Spleen (tissue), 11 donors: Measurements from ENCODE around the gene GFER. TPM values are rescaled to one million over a fixed set of nuclear protein-coding genes. Genes with fewer than 3 reads are reported as not detected.

ENCODE experiments used
- DNase-seq: peaks from one replicate; pipeline ENCODE4 v3.0.0-alpha.2; 2020
- H3K27ac ChIP-seq, 8 donors: fragments of 200-600 bp; sonication (generic) in 7 of 8; 1 replicate in 4 of 8; 2 replicates in 4 of 8; pipeline versions ENCODE4 v1.5.0 to v1.8.0; 2016 to 2021; ENCODE audit warnings: inconsistent platforms in 4 of 8, mild to moderate bottlenecking in 4 of 8, moderate library complexity in 1 of 8
- H3K27me3 ChIP-seq, 7 donors: fragments of 200-600 bp; sonication (generic) in 6 of 7; replicated peaks in 1 of 7; 1 replicate in 4 of 7; 2 replicates in 3 of 7; pipeline versions ENCODE4 v1.5.0 to v1.8.0; 2016 to 2021; ENCODE audit warnings: inconsistent platforms in 3 of 7, mild to moderate bottlenecking in 1 of 7
- H3K36me3 ChIP-seq, 6 donors: fragments of 200-600 bp; sonication (generic) in 5 of 6; 1 replicate in 4 of 6; 2 replicates in 2 of 6; pipeline versions ENCODE4 v1.5.0 to v1.8.0; 2016 to 2021; ENCODE audit warnings: inconsistent platforms in 2 of 6
- H3K4me1 ChIP-seq, 6 donors: fragments of 200-600 bp; sonication (generic) in 5 of 6; 1 replicate in 3 of 6; 2 replicates in 3 of 6; pipeline versions ENCODE4 v1.5.0 to v1.8.0; 2016 to 2021; ENCODE audit warnings: inconsistent platforms in 3 of 6
- H3K4me3 ChIP-seq, 8 donors: fragments of 200-600 bp; sonication (generic) in 7 of 8; 1 replicate in 4 of 8; 2 replicates in 4 of 8; pipeline versions ENCODE4 v1.5.0 to v1.8.0; 2016 to 2021; ENCODE audit warnings: inconsistent platforms in 4 of 8, mild to moderate bottlenecking in 4 of 8, moderate library complexity in 2 of 8
- H3K9me3 ChIP-seq, 8 donors: fragments of 200-600 bp; sonication (generic) in 7 of 8; 1 replicate in 4 of 8; 2 replicates in 4 of 8; pipeline versions ENCODE4 v1.5.0 to v1.8.0; 2016 to 2021; ENCODE audit warnings: inconsistent platforms in 4 of 8
- POLR2A ChIP-seq, 3 donors: fragments of 450-650 bp; IDR thresholded peaks; one replicate each; pipeline ENCODE4 v1.5.1; 2017; ENCODE audit warnings: antibody characterized with exemption in 3 of 3, mild to moderate bottlenecking in 1 of 3
- POLR2AphosphoS5 ChIP-seq, 3 donors: sonication (generic); formaldehyde crosslinking; IDR thresholded peaks; one replicate each; pipeline ENCODE4 v1.5.1; 2017; ENCODE audit warnings: antibody characterized with exemption in 3 of 3
- WGBS, 5 donors: extraction: QIAGEN DNeasy Blood & Tissue Kit in 3 of 5; methylation state at CpG; one replicate each; pipeline versions ENCODE4 v1.1.5 to v1.1.7; 2013 to 2018; 5-methylcytosine and 5-hydroxymethylcytosine counted together
- intact Hi-C: fragments of 100-400 bp; cut with DNase I; formaldehyde crosslinking; loops from one replicate; pipeline ENCODE4 v1.15.0; 2023; ENCODE audit warnings: low total_unique reads
- polyA plus RNA-seq, 3 donors: library from polyadenylated mRNA; stranded (reverse); fragments of 200-250 nt; gene quantifications; one replicate each; pipeline ENCODE4 v1.2.1, GENCODE V29; 2013
- total RNA-seq, 7 donors: library from RNA; depleted of rRNA in 3 of 7; stranded (reverse); fragments of >200 nt in 3 of 7; fragmentation: NEBNext Ultra II Directional in 4 of 7; extraction: Animal tissue kit (Norgen Biotek cat#: 25700) in 4 of 7; gene quantifications; one replicate each; pipeline versions ENCODE4 v1.1.0 to v1.2.1, GENCODE V29; 2016 to 2021
- TF ChIP-seq, protein P1 (sequence below), 11 experiments: fragments of 200-600 bp in 7 of 11; fragments of 450-650 bp in 4 of 11; sonication (generic) in 4 of 11; IDR thresholded peaks in 8 of 11; conservative IDR thresholded peaks in 3 of 11; 1 replicate in 7 of 11; 2 replicates in 4 of 11; pipeline versions ENCODE4 v1.4.0 to v1.8.0; 2016 to 2021; ENCODE audit warnings: antibody characterized with exemption in 11 of 11, inconsistent platforms in 4 of 11, mild to moderate bottlenecking in 1 of 11
- donor health status: healthy with polysubstance abuse.
- donor health status: DM: no; HTN: no; CAD: no; lungs with moderate emphysema.
- donor health status: DM: no; HTN: no; CAD: no.
- donor health status: Bipolar disorder and iron deficiency.
- donor health status: healthy.
- donor health status: DM: no; HTN: no; CAD: no.
- donor health status: DM: yes; HTN: yes; CAD: no.

The GFER gene
- total and polyA plus RNA-seq, 10 donors: 9.6 to 36.0 (median 22.8) TPM

DNA sequence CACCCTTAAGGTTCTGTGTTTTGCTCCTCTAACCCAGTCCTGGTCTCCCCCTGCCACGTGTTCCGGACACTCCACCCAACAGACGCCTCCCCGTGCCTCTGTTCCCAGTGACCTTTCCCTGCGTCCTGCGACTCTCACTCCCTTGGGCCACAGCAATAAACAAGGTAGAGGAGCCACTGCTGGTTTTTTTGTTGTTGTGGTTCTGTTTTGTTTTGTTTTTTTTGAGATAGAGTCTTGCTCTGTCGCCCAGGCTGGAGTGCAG lies 31.9 kb downstream of the GFER start:
- 85 to 93% (median 86%) methylated on average over 7 of the region's 7 CpGs for WGBS, 5 donors
- Histone ChIP-seq H3K27me3 (peaks cover 0 to 42% (median 20%) of the 10 kb centered on the region in 7 donors), H3K4me3 (no peak overlapping the region), H3K36me3 (no peaks in the 10 kb centered on the region), H3K27ac (no peak overlapping the region), H3K9me3 (no peaks in the 10 kb centered on the region), H3K4me1 (peaks cover 8 to 18% (median 15%) of the 10 kb centered on the region in 6 donors)
- DNase-seq: no peak
- TF ChIP-seq, protein P1, sequence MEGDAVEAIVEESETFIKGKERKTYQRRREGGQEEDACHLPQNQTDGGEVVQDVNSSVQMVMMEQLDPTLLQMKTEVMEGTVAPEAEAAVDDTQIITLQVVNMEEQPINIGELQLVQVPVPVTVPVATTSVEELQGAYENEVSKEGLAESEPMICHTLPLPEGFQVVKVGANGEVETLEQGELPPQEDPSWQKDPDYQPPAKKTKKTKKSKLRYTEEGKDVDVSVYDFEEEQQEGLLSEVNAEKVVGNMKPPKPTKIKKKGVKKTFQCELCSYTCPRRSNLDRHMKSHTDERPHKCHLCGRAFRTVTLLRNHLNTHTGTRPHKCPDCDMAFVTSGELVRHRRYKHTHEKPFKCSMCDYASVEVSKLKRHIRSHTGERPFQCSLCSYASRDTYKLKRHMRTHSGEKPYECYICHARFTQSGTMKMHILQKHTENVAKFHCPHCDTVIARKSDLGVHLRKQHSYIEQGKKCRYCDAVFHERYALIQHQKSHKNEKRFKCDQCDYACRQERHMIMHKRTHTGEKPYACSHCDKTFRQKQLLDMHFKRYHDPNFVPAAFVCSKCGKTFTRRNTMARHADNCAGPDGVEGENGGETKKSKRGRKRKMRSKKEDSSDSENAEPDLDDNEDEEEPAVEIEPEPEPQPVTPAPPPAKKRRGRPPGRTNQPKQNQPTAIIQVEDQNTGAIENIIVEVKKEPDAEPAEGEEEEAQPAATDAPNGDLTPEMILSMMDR (IDR thresholded peaks at IDR 0.05 in 8 of 11, conservative IDR thresholded peaks at IDR 0.05 in 3 of 11): no peak
- TF ChIP-seq POLR2AphosphoS5 (IDR thresholded peaks at IDR 0.05) (no peak), POLR2A (IDR thresholded peaks at IDR 0.05) (no peak)
- intact Hi-C loops: no loop called here

DNA sequence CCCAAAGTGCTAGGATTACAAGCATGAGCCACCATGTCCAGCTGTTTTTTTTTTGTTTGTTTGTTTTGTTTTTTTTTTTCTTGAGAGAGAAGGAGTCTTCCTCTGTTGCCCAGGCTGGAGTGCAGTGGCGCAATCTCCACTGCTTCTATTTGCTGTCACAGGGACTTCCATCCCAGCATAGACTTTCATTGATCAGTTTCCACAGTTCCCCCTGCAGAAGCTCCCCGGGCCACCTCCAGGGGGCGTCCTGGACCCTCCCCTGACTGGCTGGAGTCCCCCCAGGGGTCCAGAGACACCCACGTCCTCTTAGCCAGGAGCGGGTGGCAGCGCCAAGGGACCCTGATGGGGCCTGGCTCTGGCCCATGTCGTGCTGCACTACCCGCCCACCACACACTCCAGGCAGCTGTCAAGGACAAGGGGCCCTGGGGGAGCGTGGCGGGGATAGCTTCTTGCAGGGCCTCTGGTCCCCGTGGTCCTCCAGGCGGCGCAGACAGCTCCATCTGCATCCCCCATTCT lies 32.5 kb downstream of the GFER start:
- intact Hi-C loops: no loop called here
- peaks cover 0 to 48% (median 26%) of the 10 kb centered on the region in 7 donors for H3K27me3 ChIP-seq
- H3K36me3 ChIP-seq: no peaks in the 10 kb centered on the region
- WGBS, 5 donors: 30 to 43% (median 39%) methylated on average over 8 to 13 of the region's 13 CpGs
- H3K4me3 ChIP-seq: no peak overlapping the region
- TF ChIP-seq, protein P1 (IDR thresholded peaks at IDR 0.05 in 8 of 11, conservative IDR thresholded peaks at IDR 0.05 in 3 of 11): peak in 6 of 11 experiments; percentile 15 to 54 (median 39)
- TF ChIP-seq POLR2AphosphoS5 (IDR thresholded peaks at IDR 0.05): no peak
- no peaks in the 10 kb centered on the region for H3K9me3 ChIP-seq
- H3K4me1 ChIP-seq: peaks cover 8 to 21% (median 15%) of the 10 kb centered on the region in 6 donors
- no peak overlapping the region for H3K27ac ChIP-seq
- DNase-seq: peak; percentile 65

DNA sequence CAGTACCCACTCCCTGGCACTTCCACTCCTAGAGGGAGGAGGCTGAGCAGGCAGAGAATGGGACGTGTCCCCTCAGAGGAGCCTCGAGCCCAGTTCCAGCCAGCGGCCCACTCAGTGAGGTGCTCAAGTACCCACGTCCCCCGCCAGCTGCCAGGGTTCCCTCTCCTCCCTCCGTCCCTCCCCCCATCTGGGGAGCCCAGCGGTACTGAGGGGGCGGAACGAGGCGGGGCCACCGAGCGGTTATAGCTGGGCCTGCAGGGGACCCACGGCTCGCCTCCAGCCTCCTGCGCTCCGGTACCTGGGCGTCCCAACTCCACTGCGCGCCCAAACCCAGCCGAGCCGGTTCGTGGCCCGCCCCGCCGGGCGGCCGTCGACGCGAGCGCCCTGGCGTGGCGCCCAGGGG lies 35.5 kb downstream of the GFER start, which contains the start of gene NPW:
NPW (plus strand) TSS at position 268 of the 403 bp plus-strand sequence.
- H3K4me3 ChIP-seq: peak within 1 kb of the TSS in 6 of 8 donors; percentile 8 to 50 (median 13)

More for the DNA sequence above, 35.5 kb downstream of the GFER start, which contains the start of gene NPW:
- H3K27me3 ChIP-seq: peaks cover 0 to 64% (median 32%) of the 10 kb centered on the region in 7 donors
- no peak within 1 kb of the TSS for H3K27ac ChIP-seq
- peaks cover 26 to 44% (median 36%) of the 10 kb centered on the region in 6 donors for H3K4me1 ChIP-seq
- H3K36me3 ChIP-seq: no peaks in the 10 kb centered on the region
- no peak for TF ChIP-seq POLR2AphosphoS5 (IDR thresholded peaks at IDR 0.05)
- TF ChIP-seq POLR2A (IDR thresholded peaks at IDR 0.05): no peak
- TF ChIP-seq, protein P1 (IDR thresholded peaks at IDR 0.05 in 8 of 11, conservative IDR thresholded peaks at IDR 0.05 in 3 of 11): no peak
- peak; percentile 74 for DNase-seq
- 1 to 14% (median 3%) methylated on average over 5 to 33 of the region's 33 CpGs for WGBS, 5 donors
- intact Hi-C loops: no loop called here
- H3K9me3 ChIP-seq: no peaks in the 10 kb centered on the region
